Measurements from ENCODE around the gene MAGEF1. TPM values are rescaled to one million over a fixed set of nuclear protein-coding genes. Genes with fewer than 3 reads are reported as not detected.

The MAGEF1 gene, protein sequence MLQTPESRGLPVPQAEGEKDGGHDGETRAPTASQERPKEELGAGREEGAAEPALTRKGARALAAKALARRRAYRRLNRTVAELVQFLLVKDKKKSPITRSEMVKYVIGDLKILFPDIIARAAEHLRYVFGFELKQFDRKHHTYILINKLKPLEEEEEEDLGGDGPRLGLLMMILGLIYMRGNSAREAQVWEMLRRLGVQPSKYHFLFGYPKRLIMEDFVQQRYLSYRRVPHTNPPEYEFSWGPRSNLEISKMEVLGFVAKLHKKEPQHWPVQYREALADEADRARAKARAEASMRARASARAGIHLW
- 20.6 and 23.7 TPM in 2 replicates for total RNA-seq

DNA sequence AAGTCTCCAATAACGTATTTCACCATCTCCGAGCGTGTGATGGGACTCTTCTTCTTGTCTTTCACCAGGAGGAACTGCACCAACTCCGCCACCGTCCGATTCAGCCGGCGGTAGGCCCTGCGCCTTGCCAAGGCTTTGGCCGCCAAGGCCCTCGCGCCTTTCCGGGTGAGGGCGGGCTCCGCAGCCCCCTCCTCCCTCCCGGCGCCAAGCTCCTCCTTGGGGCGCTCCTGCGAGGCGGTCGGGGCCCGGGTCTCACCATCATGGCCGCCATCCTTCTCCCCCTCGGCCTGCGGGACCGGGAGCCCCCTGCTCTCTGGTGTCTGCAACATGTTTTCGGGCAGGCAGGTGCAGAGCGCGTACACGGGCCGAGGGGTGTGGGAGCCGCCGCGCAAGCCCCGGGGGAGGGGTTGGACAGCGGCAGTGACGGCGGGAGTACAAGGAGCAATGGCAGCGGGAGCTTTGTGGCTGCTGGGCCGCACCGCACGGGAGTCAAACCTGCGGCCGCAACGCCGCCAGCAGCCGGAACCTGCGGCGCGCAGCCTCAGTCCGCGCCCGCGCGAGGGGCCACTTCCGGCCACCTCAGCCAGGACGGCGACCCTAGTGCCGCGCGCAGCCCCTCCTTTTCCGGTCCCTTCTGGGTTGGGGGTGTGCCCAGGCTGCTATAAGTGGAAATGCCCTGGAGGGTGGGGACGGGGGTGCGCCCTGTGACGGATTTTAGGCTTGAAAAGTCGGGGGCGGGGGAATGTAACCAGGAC is at the start of gene MAGEF1:
Gene MAGEF1, minus strand, starts transcription at position 572 of the 755 bp plus-strand sequence. Its CDS starts 243 bp downstream, at position 329.
- TF ChIP-seq, protein P1, sequence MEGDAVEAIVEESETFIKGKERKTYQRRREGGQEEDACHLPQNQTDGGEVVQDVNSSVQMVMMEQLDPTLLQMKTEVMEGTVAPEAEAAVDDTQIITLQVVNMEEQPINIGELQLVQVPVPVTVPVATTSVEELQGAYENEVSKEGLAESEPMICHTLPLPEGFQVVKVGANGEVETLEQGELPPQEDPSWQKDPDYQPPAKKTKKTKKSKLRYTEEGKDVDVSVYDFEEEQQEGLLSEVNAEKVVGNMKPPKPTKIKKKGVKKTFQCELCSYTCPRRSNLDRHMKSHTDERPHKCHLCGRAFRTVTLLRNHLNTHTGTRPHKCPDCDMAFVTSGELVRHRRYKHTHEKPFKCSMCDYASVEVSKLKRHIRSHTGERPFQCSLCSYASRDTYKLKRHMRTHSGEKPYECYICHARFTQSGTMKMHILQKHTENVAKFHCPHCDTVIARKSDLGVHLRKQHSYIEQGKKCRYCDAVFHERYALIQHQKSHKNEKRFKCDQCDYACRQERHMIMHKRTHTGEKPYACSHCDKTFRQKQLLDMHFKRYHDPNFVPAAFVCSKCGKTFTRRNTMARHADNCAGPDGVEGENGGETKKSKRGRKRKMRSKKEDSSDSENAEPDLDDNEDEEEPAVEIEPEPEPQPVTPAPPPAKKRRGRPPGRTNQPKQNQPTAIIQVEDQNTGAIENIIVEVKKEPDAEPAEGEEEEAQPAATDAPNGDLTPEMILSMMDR (IDR thresholded peaks at IDR 0.05; ENCODE audit: insufficient read depth, low read depth, low read length): no peak
- H3K4me3 ChIP-seq (ENCODE audit: low read depth, low read length): peak within 1 kb of the TSS; percentile 80
- DNase-seq (ENCODE audit: low read depth): peak; percentile 77

DNA sequence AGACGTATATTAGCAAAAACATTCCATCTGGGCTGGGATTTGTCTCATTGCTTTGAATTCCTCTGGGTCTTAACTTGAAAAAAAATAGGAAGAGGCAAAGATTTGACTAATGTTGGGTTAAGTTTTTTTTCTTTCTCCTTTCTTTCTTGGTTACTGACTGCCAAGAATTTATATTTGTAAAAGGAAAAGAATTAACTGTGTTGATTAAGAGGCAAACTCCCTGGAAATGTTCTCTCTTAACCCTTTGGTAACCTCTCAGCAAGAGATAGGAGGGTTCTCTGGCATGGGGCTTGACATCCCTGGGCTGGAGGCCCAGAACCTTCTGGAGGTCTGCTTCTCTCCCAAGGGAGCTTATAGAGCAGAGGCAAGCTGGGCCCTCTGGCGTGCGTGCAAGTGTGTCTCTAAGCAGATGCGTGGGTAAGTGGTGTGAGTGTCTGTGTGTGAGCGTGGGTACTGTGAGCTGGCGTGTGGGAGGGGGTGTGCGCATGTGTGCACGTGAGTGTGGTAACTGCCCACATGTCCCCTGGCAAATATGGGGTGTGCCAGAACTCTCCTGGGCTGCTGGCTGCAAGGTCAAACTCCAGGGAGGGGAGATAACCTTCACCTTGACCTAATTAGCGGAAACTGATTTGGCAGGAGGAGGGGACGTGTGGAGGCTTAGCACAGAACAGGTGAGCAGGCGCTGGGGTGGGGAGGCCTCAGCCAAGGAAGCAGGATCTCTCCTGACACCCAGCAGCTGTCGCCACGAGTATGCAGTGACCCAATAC is 49.4 kb upstream of the MAGEF1 start:
- no peak overlapping the region for H3K4me3 ChIP-seq (ENCODE audit: low read depth, low read length)
- DNase-seq (ENCODE audit: low read depth): peak; percentile 45
- TF ChIP-seq, protein P1 (IDR thresholded peaks at IDR 0.05; ENCODE audit: insufficient read depth, low read depth, low read length): no peak

DNA sequence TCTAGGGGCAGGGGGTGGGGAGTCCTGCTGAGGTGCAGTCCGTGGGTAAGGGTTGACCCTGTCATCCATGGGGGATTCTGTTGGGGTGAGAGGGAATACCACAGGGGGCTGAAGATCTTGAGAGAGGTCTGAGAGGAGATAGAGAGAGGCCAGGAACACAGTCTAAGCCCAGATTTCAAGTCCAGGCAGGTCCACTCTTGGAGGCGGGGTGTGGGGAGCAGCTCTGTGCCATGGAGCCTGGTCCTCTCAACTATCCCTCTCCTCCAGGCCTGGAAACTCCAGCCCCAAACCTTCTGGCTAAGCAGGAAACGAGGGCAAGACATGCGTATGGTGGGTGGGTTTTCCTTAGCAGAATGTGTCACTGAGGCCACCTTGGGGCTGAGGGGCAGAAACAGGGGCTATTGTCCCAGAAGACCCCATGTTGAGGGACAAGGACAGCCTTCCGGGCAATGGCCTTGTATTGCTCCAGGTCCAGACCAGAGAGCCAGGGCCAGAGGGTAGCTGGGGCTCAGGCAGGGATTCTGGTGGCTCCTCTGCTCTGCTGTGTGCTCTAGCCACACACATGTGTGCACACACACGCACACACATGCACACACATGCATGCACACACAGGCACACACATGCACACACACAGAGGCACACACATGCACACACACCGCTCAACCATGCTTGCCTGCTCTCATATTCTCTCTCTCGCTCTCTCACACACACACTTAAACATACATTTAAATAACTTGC is 48.6 kb upstream of the MAGEF1 start:
- DNase-seq (ENCODE audit: low read depth): no peak
- TF ChIP-seq, protein P1 (IDR thresholded peaks at IDR 0.05; ENCODE audit: insufficient read depth, low read depth, low read length): no peak
- H3K4me3 ChIP-seq (ENCODE audit: low read depth, low read length): no peak overlapping the region

DNA sequence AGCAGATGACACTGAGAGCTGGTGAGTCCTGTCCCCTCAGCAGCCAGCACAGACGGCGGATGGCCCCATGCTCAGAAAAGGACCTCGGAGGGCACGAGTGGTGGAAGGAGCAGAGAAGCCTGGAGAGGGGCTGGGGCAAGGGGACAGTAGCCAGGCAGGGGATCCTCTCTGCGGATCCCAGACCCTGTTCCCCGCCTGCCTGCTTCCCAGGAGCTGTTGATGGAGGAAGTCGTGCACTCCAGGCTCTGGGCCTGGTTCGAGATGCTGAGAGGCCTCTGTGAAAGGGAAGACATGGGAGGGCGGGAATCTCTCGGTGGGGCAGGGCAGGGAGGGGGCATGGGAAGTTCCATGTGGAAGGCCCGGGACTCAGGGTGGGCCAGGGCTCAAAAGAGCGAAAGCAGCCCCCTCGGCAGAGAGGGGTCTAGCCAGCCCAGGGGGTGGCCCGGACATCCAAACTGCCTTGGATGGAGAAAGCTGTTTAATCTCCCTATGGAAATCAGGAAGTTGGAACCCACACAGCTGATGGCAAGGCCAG is 47.9 kb upstream of the MAGEF1 start:
- TF ChIP-seq, protein P1 (IDR thresholded peaks at IDR 0.05; ENCODE audit: insufficient read depth, low read depth, low read length): no peak
- DNase-seq (ENCODE audit: low read depth): no peak

DNA sequence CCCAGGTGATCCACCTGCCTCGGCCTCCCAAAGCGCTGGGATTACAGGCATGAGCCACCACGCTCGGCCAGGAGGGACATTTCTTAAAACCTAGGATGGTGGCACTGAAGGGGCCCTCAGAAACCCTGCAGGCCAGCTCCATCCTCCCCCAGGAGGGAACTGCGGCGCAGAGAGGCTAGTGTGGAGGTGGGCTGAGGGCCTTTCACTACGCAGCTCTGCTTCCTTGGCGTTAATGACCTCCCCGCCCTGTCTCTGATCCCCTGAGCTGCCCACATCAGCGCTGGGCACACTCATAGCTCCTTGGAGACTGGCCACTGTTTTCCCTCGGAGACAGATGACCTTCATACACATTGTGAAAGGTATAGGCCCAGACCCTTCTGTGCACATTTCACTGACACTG is 46.2 kb upstream of the MAGEF1 start:
- no peak for DNase-seq (ENCODE audit: low read depth)
- no peak overlapping the region for H3K4me3 ChIP-seq (ENCODE audit: low read depth, low read length)
- TF ChIP-seq, protein P1 (IDR thresholded peaks at IDR 0.05; ENCODE audit: insufficient read depth, low read depth, low read length): no peak

More for the DNA sequence above, 47.9 kb upstream of the MAGEF1 start:
- no peak overlapping the region for H3K4me3 ChIP-seq (ENCODE audit: low read depth, low read length)
